Stimulated activated CD4-positive, alpha-beta T cell treated with anti-CD3 and anti-CD28 coated beads, Interleukin-4, amount 100 ng/mL, for 1 hour (primary cell): Measurements from ENCODE around the gene PIK3CG.
"Not testable (repeated sequence)": the region's sequence is repeated elsewhere in the genome, so short reads cannot be mapped to it uniquely, and the experiment has no call there.

Source experiments
- DNase-seq: peaks from one replicate; pipeline ENCODE4 v3.0.0-alpha.2; 2020

The PIK3CG gene

GRCh38 chr7:106865130-106866041 lies at the start of gene PIK3CG:
Gene PIK3CG, plus strand, starts transcription at chr7:106865282. Its CDS starts 2,280 bp downstream, at chr7:106867562.
- DNase-seq, result no peak

GRCh38 chr7:106817098-106817497 lies 48.0 kb upstream of the PIK3CG start:
- DNase-seq, result no peak

GRCh38 chr7:106818736-106819135 lies 46.3 kb upstream of the PIK3CG start:
- DNase-seq, result no peak

- no peak for DNase-seq
Observed at GRCh38 chr7:106819546-106819945, 45.5 kb upstream of the PIK3CG start.

GRCh38 chr7:106820321-106821217 lies 44.5 kb upstream of the PIK3CG start:
- no peak for DNase-seq

- no peak for DNase-seq
Observed at GRCh38 chr7:106823631-106824030, 41.5 kb upstream of the PIK3CG start.

DNA sequence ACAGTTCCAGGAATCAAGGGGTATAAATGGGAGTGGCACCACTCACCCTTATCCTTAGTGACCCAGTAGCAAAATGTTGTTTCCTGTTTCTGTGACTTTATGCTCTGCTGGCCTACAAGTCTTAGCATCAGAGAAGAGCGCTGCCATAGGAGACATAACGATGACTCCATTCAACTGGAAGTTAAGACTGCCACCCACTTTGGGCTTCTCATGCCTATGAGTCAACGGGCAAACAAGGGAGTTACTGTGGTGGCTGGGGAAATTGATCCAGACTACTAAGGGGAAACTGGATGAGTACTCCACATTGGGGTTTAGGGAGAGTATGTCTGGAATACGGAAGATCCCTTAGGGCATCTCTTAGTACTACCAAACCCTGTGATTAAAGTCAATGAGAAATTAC lies 40.6 kb upstream of the PIK3CG start:
- DNase-seq, result no peak

DNA sequence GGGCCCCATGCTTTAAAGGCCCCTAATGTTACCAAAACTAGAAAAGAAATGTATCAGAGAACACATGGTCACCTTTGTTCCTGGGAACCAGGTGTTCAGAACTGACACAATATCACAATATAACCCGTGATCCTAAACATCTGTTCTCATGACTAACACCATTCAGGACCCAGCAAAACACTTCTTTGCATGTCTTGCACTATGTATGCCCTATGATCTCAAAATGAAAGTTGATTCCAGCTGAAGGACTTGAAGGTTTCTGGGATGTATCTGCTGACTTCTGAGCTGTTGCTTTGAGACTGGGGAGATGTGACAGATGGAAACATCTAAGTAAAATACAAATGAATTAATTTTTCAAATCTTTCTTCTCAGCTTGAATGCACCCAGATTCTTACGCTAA lies 37.5 kb upstream of the PIK3CG start:
- no peak for DNase-seq

DNA sequence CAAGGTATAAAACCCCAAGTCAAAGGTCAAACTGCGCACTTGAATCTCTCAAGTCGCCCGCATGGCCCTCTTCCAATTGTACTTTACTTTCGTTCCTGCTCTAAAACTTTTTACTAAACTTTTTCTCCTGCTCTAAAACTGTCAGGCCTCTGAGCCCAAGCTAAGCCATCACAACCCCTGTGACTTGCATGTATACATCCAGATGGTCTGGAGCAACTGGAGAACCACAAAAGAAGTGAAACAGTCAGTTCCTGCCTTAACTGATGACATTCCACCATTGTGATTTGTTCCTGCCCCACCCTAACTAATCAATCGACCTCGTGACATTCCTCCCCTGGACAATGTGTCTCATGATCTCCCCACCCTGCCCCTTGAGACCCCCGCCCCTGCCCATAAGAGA lies 35.6 kb upstream of the PIK3CG start:
- no peak for DNase-seq

- not testable (repeated sequence) for DNase-seq
Observed at GRCh38 chr7:106830896-106831295, 34.2 kb upstream of the PIK3CG start.

- DNase-seq, result no peak
Observed at GRCh38 chr7:106836816-106837215, 28.3 kb upstream of the PIK3CG start.

- DNase-seq, result no peak
Observed at GRCh38 chr7:106839511-106839910, 25.6 kb upstream of the PIK3CG start.

- DNase-seq, result no peak
Observed at GRCh38 chr7:106840342-106840741, 24.7 kb upstream of the PIK3CG start.

GRCh38 chr7:106841896-106842390 lies 23.1 kb upstream of the PIK3CG start:
- no peak for DNase-seq

DNA sequence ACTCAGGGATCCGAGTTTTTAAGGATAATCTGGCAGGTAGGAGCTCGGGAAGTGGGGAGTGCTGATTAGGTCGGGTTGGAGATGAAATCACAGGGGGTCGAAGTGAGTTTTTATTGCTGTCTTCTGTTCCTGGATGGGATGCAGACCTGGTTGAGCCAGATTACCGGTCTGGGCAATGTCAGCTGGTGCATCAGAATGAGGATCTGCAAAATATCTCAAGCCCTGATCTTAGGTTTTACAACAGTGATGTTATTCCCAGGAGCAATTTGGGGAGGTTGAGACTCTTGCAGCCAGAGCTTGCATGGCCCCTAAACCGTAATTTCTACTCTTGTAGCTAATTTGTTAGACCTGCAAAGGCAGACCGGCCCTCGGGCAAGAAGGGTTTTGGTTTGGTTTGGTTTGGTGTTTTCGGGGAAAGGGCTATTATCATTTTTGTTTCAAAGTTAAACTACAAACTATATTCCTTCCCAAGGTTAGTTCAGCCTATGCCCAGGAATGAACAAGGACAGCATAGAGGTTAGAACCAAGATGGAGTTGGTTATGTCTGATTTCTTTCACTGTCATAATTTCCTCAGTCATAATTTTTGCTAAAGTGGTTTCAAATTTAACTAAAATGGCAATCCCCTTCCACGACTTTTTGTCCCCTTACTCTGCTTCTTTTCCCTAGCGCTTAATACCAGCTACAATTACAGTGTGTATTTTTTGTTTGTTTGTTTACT lies 20.6 kb upstream of the PIK3CG start:
- DNase-seq, result no peak

- no peak for DNase-seq
Observed at GRCh38 chr7:106848049-106848448, 17.0 kb upstream of the PIK3CG start.

- DNase-seq, result no peak
Observed at GRCh38 chr7:106848851-106849442, 16.1 kb upstream of the PIK3CG start.

DNA sequence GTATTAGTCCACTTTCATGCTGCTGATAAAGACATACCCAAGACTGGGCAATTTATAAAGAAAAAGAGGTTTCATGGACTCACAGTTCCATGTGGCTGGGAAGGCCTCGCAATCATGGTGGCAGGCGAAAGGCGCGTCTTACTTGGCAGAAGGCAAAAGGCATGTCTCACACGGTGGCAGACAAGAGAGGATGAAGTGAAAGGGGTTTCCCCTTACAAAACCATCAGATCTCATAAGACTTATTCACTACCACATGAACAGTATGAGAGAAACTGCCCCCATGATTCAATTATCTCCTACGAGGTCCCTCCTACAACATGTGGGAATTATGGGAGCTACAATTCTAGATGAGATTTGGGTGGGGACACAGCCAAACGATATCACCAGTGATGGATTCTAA lies 13.4 kb upstream of the PIK3CG start:
- not testable (repeated sequence) for DNase-seq

DNA sequence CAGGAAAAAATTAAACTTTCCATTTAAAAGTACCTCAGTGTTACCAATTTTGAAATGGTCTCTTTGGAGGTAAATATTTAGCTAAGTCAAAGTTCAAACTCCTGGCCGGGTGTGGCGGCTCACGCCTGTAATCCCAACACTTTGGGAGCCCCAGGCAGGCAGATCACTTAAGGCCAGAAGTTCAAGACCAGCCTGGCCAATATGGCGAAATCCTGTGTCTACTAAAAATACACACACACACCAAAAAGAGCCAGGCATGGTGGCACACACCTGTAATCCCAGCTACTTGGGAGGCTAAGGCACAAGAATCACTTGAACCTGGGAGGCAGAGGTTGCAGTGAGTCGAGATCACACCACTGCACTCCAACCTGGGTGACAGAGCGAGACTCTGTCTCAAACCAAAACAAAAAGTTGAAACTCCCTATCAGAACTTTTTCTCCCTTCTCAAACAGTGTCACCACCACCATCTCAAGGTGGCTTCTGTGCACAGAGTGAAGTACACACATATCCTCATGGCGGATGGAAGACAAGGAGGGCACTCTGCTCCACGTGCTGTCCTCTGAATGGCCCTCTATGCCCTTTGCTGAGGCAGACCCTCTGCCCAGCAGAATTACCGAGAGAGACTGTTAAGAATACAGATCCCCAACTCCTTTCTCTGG lies 11.7 kb upstream of the PIK3CG start:
- no peak for DNase-seq

- no peak for DNase-seq
Observed at GRCh38 chr7:106855540-106856132, 9.4 kb upstream of the PIK3CG start.
